Fibroblast of mammary gland (primary cell): ENCODE results near the gene FGFR3.

Source experiments
- DNase-seq: peaks from one replicate; pipeline ENCODE4 v3.0.0-alpha.2; 2010; ENCODE audit warnings: low read depth
- H3K4me3 ChIP-seq: 2 replicates; pipeline ENCODE4 v1.5.1; 2011; ENCODE audit warnings: low read depth, mild to moderate bottlenecking, low read length, moderate library complexity; ENCODE audit not compliant: control insufficient read depth
- CTCF ChIP-seq: conservative IDR thresholded peaks from 2 replicates; pipeline ENCODE4 v1.5.1; 2011; ENCODE audit warnings: low read depth, low read length, inconsistent platforms; ENCODE audit not compliant: control insufficient read depth, insufficient read depth

The FGFR3 gene

DNA sequence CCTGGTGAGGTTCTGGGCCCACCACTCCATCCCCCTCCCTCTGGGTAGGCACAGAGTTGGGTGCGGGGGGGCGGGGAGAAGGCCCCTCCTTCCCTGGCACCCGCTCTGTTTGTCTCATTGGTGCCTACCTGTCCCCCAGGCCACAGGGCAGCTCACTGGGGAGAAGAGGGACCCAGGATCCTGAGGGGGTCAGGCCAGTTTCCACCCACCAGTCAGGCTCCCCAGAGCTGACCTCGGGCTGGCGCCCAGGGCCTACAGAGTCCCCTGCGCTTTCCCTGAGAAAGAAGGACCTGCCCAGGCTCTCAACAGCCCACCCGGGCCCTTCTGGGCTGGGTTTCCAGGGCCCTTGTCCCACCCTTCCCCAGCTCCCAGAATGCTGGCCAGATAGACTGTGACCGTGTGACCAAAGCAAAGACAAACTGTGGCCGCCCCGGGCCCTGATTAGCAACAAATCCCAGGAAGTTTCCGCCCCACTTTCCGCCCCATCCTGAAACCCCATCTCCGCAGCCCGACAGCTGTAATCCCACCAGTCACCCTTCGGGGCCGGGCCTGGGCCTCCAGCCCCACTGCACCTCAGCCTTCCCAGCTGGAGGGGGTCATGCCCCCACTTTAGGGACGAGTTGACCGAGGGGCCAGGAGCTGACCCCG lies 33.8 kb upstream of the FGFR3 start:
- H3K4me3 ChIP-seq, result no peak overlapping the region
- no peak for DNase-seq
- TF ChIP-seq CTCF, result no peak

DNA sequence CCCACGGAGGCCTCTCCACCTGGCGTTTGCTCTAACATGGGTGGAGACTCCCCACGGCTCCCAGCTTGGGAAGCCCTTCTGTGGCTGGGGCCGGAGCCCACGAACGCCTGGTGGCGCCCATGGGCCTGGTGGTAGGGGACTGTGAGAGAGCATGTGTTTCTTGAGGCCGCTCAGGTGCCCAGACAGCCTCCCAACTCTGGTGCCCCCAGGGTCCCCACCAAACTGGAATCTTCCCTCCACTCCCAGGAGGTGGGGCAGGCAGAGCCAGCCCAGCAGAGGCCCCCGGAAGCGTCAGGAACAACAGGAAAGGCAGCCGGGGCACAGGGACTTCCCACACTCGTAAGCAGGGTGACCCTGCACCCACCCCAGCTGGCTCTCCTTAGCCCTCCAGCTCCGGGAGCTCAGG lies 33.3 kb upstream of the FGFR3 start:
- DNase-seq, result no peak
- no peak overlapping the region for H3K4me3 ChIP-seq
- no peak for TF ChIP-seq CTCF

GRCh38 chr4:1760521-1761071 lies 32.5 kb upstream of the FGFR3 start:
- H3K4me3 ChIP-seq, result no peak overlapping the region
- TF ChIP-seq CTCF, result no peak
- DNase-seq, result no peak

- no peak overlapping the region for H3K4me3 ChIP-seq
- DNase-seq, result no peak
- TF ChIP-seq CTCF, result no peak
Observed at GRCh38 chr4:1761130-1761689, 31.9 kb upstream of the FGFR3 start.

DNA sequence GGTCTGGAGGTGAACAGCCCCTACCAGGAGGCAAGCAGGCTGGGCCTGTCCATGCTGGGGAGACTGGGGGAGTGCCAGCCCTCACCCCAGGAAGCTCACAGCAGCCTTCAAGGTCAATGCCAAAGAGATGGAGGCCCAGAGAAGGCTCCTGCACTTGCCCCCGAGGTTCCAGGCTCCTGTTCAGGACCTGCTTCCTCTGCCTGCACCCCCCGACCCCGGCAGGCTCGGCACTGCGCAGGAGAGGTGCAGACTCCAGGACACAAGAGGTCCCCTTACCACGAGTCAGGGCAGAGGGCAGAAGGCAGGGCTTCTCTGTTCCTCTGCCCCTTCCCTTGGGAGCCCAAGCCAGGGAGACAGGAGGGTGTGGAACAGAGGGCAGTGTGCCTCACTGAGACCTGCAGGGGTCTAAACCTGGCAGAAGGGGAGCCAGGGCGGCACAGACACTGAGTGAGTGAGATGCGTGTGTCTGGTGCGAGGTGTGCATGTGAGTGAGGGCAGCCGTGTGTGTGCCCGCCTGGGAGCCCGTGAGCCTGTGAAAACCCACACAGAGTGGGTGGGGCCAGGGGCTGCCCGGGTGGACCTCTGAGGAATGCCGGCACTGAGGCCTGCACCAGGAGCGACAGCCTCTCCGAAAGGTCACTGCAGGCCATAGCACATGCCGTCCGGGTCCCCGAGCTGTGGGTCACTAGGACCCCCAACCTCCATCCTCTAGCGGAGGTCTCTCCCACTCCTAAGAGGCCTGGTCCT lies 30.7 kb upstream of the FGFR3 start:
- no peak for DNase-seq
- no peak for TF ChIP-seq CTCF
- H3K4me3 ChIP-seq, result no peak overlapping the region

GRCh38 chr4:1763070-1763549 lies 30.0 kb upstream of the FGFR3 start:
- no peak for TF ChIP-seq CTCF
- H3K4me3 ChIP-seq, result no peak overlapping the region
- DNase-seq, result no peak
